Choroid plexus epithelial cell (primary cell): ENCODE data around the gene MYNN.
"Not testable (repeated sequence)": the region's sequence is repeated elsewhere in the genome, so short reads cannot be mapped to it uniquely, and the experiment has no call there.

Experiments
- DNase-seq: peaks from one replicate; pipeline ENCODE4 v3.0.0-alpha.2; 2010; ENCODE audit warnings: low read depth
- H3K4me3 ChIP-seq: 2 replicates; pipeline ENCODE4 v1.5.1; 2011; ENCODE audit warnings: low read depth, mild to moderate bottlenecking, control low read depth, low read length, moderate library complexity
- CTCF ChIP-seq: conservative IDR thresholded peaks from 2 replicates; pipeline ENCODE4 v1.5.1; 2011; ENCODE audit warnings: low read depth, mild to moderate bottlenecking, control low read depth, inconsistent platforms, low read length, moderate library complexity

MYNN gene

GRCh38 chr3:169772897-169773816 lies at the start of gene MYNN:
MYNN (plus strand) TSS chr3:169773396; CDS start chr3:169774296, 900 bp downstream.
- peak within 1 kb of the TSS; percentile 81 for H3K4me3 ChIP-seq
- no peak for TF ChIP-seq CTCF
- DNase-seq = peak; percentile 91

- H3K4me3 ChIP-seq, DNase-seq: not testable (repeated sequence)
These were observed 41.3 kb upstream of the MYNN start for GRCh38 chr3:169731857-169732256.

- H3K4me3 ChIP-seq = no peak overlapping the region
- TF ChIP-seq CTCF = no peak
- DNase-seq = no peak
These were observed 34.1 kb upstream of the MYNN start for GRCh38 chr3:169739067-169739466.

GRCh38 chr3:169744366-169745054 lies 28.7 kb upstream of the MYNN start:
- no peak overlapping the region for H3K4me3 ChIP-seq
- peak; percentile 44 for TF ChIP-seq CTCF
- peak; percentile 58 for DNase-seq

- no peak for DNase-seq
- no peak for TF ChIP-seq CTCF
- H3K4me3 ChIP-seq = no peak overlapping the region
These were observed 26.3 kb upstream of the MYNN start for GRCh38 chr3:169746924-169747323.

- TF ChIP-seq CTCF = no peak
- DNase-seq = no peak
- H3K4me3 ChIP-seq = no peak overlapping the region
These were observed 24.5 kb upstream of the MYNN start for GRCh38 chr3:169748670-169749069.

- TF ChIP-seq CTCF = no peak
- no peak overlapping the region for H3K4me3 ChIP-seq
- no peak for DNase-seq
These were observed 22.5 kb upstream of the MYNN start for GRCh38 chr3:169750665-169751064.
